Neuronal stem cell (in vitro differentiated cells): Measurements from ENCODE around the gene PCSK5.

ENCODE experiments used
- DNase-seq: peaks from one replicate; pipeline ENCODE4 v3.0.0-alpha.2; 2013; ENCODE audit warnings: low spot score
- H2AFZ ChIP-seq: one replicate; pipeline ENCODE4 v1.6.1; 2013; ENCODE audit warnings: mild to moderate bottlenecking, low read length, inconsistent platforms
- H2AK5ac ChIP-seq: 2 replicates; pipeline ENCODE4 v1.6.1; 2013; ENCODE audit warnings: low read depth, mild to moderate bottlenecking, inconsistent platforms, low read length, moderate library complexity, mixed read lengths
- H2BK120ac ChIP-seq: 2 replicates; pipeline ENCODE4 v1.6.1; 2013; ENCODE audit warnings: low read depth, mild to moderate bottlenecking, inconsistent platforms, low read length, moderate library complexity, mixed read lengths
- H2BK12ac ChIP-seq: one replicate; pipeline ENCODE4 v1.6.1; 2013; ENCODE audit warnings: low read length, inconsistent platforms
- H2BK15ac ChIP-seq: 2 replicates; pipeline ENCODE4 v1.6.1; 2013; ENCODE audit warnings: mild to moderate bottlenecking, low read length, inconsistent platforms, mixed read lengths
- H2BK5ac ChIP-seq: one replicate; pipeline ENCODE4 v1.6.1; 2013; ENCODE audit warnings: inconsistent platforms, mild to moderate bottlenecking, low read length, moderate library complexity
- H3K14ac ChIP-seq: one replicate; pipeline ENCODE4 v1.6.1; 2013; ENCODE audit warnings: low read length, inconsistent platforms
- H3K18ac ChIP-seq: 2 replicates; pipeline ENCODE4 v1.6.1; 2013; ENCODE audit warnings: low read length, inconsistent platforms
- H3K23ac ChIP-seq: 2 replicates; pipeline ENCODE4 v1.6.1; 2013; ENCODE audit warnings: low read depth, mild to moderate bottlenecking, mixed read lengths, low read length, inconsistent platforms; ENCODE audit not compliant: poor library complexity
- H3K27ac ChIP-seq: replicated peaks from 3 replicates; pipeline ENCODE4 v1.5.1; 2013; ENCODE audit warnings: low read length, inconsistent platforms
- H3K27me3 ChIP-seq, 3 experiments: 2 replicates each; pipeline ENCODE4 v1.6.1; 2013; ENCODE audit warnings: low read length in 3 of 3, mild to moderate bottlenecking in 2 of 3, inconsistent platforms in 1 of 3, low read depth in 1 of 3, mixed read lengths in 1 of 3, moderate library complexity in 1 of 3; ENCODE audit not compliant: control insufficient read depth in 3 of 3, insufficient read depth in 3 of 3
- H3K36me3 ChIP-seq, 2 donors: replicated peaks in 1 of 2; 2 replicates each; pipeline ENCODE4 v1.6.1; 2013; ENCODE audit warnings: low read length in 2 of 2; ENCODE audit not compliant: control insufficient read depth in 2 of 2, insufficient read depth in 2 of 2
- H3K4ac ChIP-seq: 2 replicates; pipeline ENCODE4 v1.6.1; 2013; ENCODE audit warnings: inconsistent platforms, mild to moderate bottlenecking, low read length, moderate library complexity
- H3K4me1 ChIP-seq, 2 donors: 1 replicate in 1 of 2; 2 replicates in 1 of 2; pipeline ENCODE4 v1.6.1; 2013; ENCODE audit warnings: low read length in 2 of 2, low read depth in 1 of 2; ENCODE audit not compliant: control insufficient read depth in 2 of 2, insufficient read depth in 1 of 2
- H3K4me2 ChIP-seq: one replicate; pipeline ENCODE4 v1.6.1; 2013; ENCODE audit warnings: mild to moderate bottlenecking, low read length, inconsistent platforms; ENCODE audit not compliant: insufficient read depth, poor library complexity, severe bottlenecking
- H3K4me3 ChIP-seq, 2 donors: 2 replicates each; pipeline ENCODE4 v1.5.1; 2013; ENCODE audit warnings: low read length in 2 of 2, mild to moderate bottlenecking in 2 of 2, inconsistent platforms in 1 of 2, moderate library complexity in 1 of 2
- H3K79me1 ChIP-seq: one replicate; pipeline ENCODE4 v1.6.1; 2013; ENCODE audit warnings: low read depth, mild to moderate bottlenecking, inconsistent platforms, low read length, moderate library complexity
- H3K9ac ChIP-seq: one replicate; pipeline ENCODE4 v1.6.1; 2013; ENCODE audit warnings: mild to moderate bottlenecking, low read depth, low read length, inconsistent platforms; ENCODE audit not compliant: poor library complexity
- H3K9me3 ChIP-seq, 2 donors: replicated peaks in 1 of 2; 2 replicates each; pipeline versions ENCODE3 to v1.6.1; 2013; ENCODE audit warnings: low read length in 2 of 2, mild to moderate bottlenecking in 2 of 2, inconsistent platforms in 1 of 2, low read depth in 1 of 2, mixed read lengths in 1 of 2, moderate library complexity in 1 of 2; ENCODE audit not compliant: control insufficient read depth in 2 of 2, insufficient read depth in 1 of 2
- H4K8ac ChIP-seq: one replicate; pipeline ENCODE4 v1.6.1; 2013; ENCODE audit warnings: low read depth, mild to moderate bottlenecking, inconsistent platforms, low read length, moderate library complexity
- H4K91ac ChIP-seq: one replicate; pipeline ENCODE4 v1.6.1; 2013; ENCODE audit warnings: low read length, low read depth, mild to moderate bottlenecking, inconsistent platforms; ENCODE audit not compliant: poor library complexity
- WGBS, 2 donors: extraction: QIAGEN DNeasy Blood & Tissue Kit; methylation state at CpG; one replicate each; pipeline ENCODE4 v1.1.7; 2013; ENCODE audit warnings: missing lambda C conversion rate in 2 of 2, mixed read lengths in 1 of 2; ENCODE audit not compliant: insufficient read length in 2 of 2, insufficient replicate concordance in 1 of 2; ENCODE audit errors: extremely low coverage in 2 of 2; 5-methylcytosine and 5-hydroxymethylcytosine counted together

The PCSK5 gene

GRCh38 chr9:75921391-75922127 lies 31.1 kb downstream of the PCSK5 start:
- no peak overlapping the region for H3K9ac ChIP-seq
- no peak overlapping the region for H2AFZ ChIP-seq
- no peak overlapping the region for H3K23ac ChIP-seq
- H2BK15ac ChIP-seq, result no peak overlapping the region
- H3K14ac ChIP-seq, result no peak overlapping the region
- H3K27ac ChIP-seq, result no peak overlapping the region
- no peak overlapping the region for H3K4me2 ChIP-seq
- no peaks in the 10 kb centered on the region for H3K27me3 ChIP-seq
- H3K4me3 ChIP-seq, result no peak overlapping the region
- no peak overlapping the region for H2BK5ac ChIP-seq
- H3K18ac ChIP-seq, result no peak overlapping the region
- no peak overlapping the region for H2AK5ac ChIP-seq
- H3K79me1 ChIP-seq, result peaks cover 2% of the 10 kb centered on the region
- H2BK12ac ChIP-seq, result no peak overlapping the region
- no peak overlapping the region for H2BK120ac ChIP-seq
- H3K9me3 ChIP-seq, result no peaks in the 10 kb centered on the region
- WGBS, 2 donors, result no CpG with 5 or more reads among the region's 5 CpGs
- no peak for DNase-seq
- H3K4me1 ChIP-seq, result no peaks in the 10 kb centered on the region
- H3K4ac ChIP-seq, result no peak overlapping the region
- no peak overlapping the region for H4K8ac ChIP-seq
- no peak overlapping the region for H4K91ac ChIP-seq
- no peaks in the 10 kb centered on the region for H3K36me3 ChIP-seq

- Histone ChIP-seq H3K79me1 (peaks cover 4% of the 10 kb centered on the region), H2AFZ (no peak overlapping the region), H3K27ac (no peak overlapping the region), H3K9me3 (no peaks in the 10 kb centered on the region), H3K36me3 (no peaks in the 10 kb centered on the region), H3K9ac (no peak overlapping the region), H4K8ac (no peak overlapping the region), H2BK5ac (no peak overlapping the region), H2BK120ac (no peak overlapping the region), H3K27me3 (no peaks in the 10 kb centered on the region), H4K91ac (no peak overlapping the region), H3K4me1 (peaks cover 5 to 9% of the 10 kb centered on the region in 2 donors), H3K4me3 (no peak overlapping the region), H2BK15ac (no peak overlapping the region), H2BK12ac (no peak overlapping the region), H3K14ac (no peak overlapping the region), H3K18ac (no peak overlapping the region), H3K23ac (no peak overlapping the region), H2AK5ac (no peak overlapping the region), H3K4me2 (no peak overlapping the region), H3K4ac (no peak overlapping the region)
- no CpG with 5 or more reads among the region's 2 CpGs for WGBS, 2 donors
- no peak for DNase-seq
These were observed 35.9 kb downstream of the PCSK5 start for GRCh38 chr9:75926385-75926784.

- no peak overlapping the region for H2AFZ ChIP-seq
- no peak overlapping the region for H2BK12ac ChIP-seq
- H3K4me1 ChIP-seq, result peaks cover 5 to 9% of the 10 kb centered on the region in 2 donors
- no peaks in the 10 kb centered on the region for H3K27me3 ChIP-seq
- H2AK5ac ChIP-seq, result no peak overlapping the region
- H2BK5ac ChIP-seq, result no peak overlapping the region
- no peak overlapping the region for H3K27ac ChIP-seq
- H4K8ac ChIP-seq, result no peak overlapping the region
- H4K91ac ChIP-seq, result no peak overlapping the region
- peaks cover 0 to 2% of the 10 kb centered on the region in 2 donors for H3K36me3 ChIP-seq
- WGBS, 2 donors, result no CpG with 5 or more reads among the region's 2 CpGs
- no peak overlapping the region for H3K4me2 ChIP-seq
- no peaks in the 10 kb centered on the region for H3K9me3 ChIP-seq
- H2BK15ac ChIP-seq, result no peak overlapping the region
- no peak overlapping the region for H3K23ac ChIP-seq
- no peak overlapping the region for H3K4ac ChIP-seq
- no peak for DNase-seq
- H2BK120ac ChIP-seq, result no peak overlapping the region
- H3K79me1 ChIP-seq, result peaks cover 3% of the 10 kb centered on the region
- no peak overlapping the region for H3K9ac ChIP-seq
- no peak overlapping the region for H3K14ac ChIP-seq
- H3K4me3 ChIP-seq, result no peak overlapping the region
- no peak overlapping the region for H3K18ac ChIP-seq
These were observed 36.9 kb downstream of the PCSK5 start for GRCh38 chr9:75927356-75927755.

- H3K4ac ChIP-seq, result no peak overlapping the region
- no peak overlapping the region for H3K18ac ChIP-seq
- peak overlapping the region; percentile 37 for H3K27ac ChIP-seq
- peaks cover 0 to 13% of the 10 kb centered on the region in 2 donors for H3K36me3 ChIP-seq
- H3K23ac ChIP-seq, result no peak overlapping the region
- H3K14ac ChIP-seq, result no peak overlapping the region
- H3K9ac ChIP-seq, result no peak overlapping the region
- no peak overlapping the region for H4K8ac ChIP-seq
- WGBS, 2 donors, result no CpG with 5 or more reads among the region's 4 CpGs
- no peak overlapping the region for H2AK5ac ChIP-seq
- H2BK12ac ChIP-seq, result no peak overlapping the region
- no peak overlapping the region for H3K4me2 ChIP-seq
- no peak overlapping the region for H2AFZ ChIP-seq
- no peaks in the 10 kb centered on the region for H3K27me3 ChIP-seq
- no peak overlapping the region for H3K4me3 ChIP-seq
- no peaks in the 10 kb centered on the region for H3K9me3 ChIP-seq
- peaks cover 5 to 9% of the 10 kb centered on the region in 2 donors for H3K4me1 ChIP-seq
- peak; percentile 14 for DNase-seq
- no peak overlapping the region for H2BK5ac ChIP-seq
- H4K91ac ChIP-seq, result no peak overlapping the region
- no peak overlapping the region for H2BK120ac ChIP-seq
- peaks cover 2% of the 10 kb centered on the region for H3K79me1 ChIP-seq
- H2BK15ac ChIP-seq, result no peak overlapping the region
These were observed 39.7 kb downstream of the PCSK5 start for GRCh38 chr9:75930190-75930589.
